Measurements from ENCODE around the gene TLX3.

GRCh38 chr5:171295801-171296200, 13.2 kb upstream of the TLX3 start:
- TF ChIP-seq CTCF (optimal IDR thresholded peaks at IDR 0.05 in 1 of 3, IDR thresholded peaks at IDR 0.05 in 1 of 3, conservative IDR thresholded peaks at IDR 0.05 in 1 of 3; ENCODE audit: extremely low read depth in 1 of 3, insufficient read depth in 2 of 3, low read length in 3 of 3) (no peak), EZH2 (IDR thresholded peaks at IDR 0.05; ENCODE audit: low read length) (no peak)

Measured in keratinocyte (primary cell).